GM18861 (cell line): Measurements from ENCODE around the gene MEP1A.
"Not testable (repeated sequence)": the region's sequence is repeated elsewhere in the genome, so short reads cannot be mapped to it uniquely, and the experiment has no call there.

Experiments used
- ATAC-seq: cut with Tn5 transposase; IDR thresholded peaks from one replicate; pipeline ENCODE4 v1.9.1; 2021; ENCODE audit not compliant: unreplicated experiment

The MEP1A gene

DNA sequence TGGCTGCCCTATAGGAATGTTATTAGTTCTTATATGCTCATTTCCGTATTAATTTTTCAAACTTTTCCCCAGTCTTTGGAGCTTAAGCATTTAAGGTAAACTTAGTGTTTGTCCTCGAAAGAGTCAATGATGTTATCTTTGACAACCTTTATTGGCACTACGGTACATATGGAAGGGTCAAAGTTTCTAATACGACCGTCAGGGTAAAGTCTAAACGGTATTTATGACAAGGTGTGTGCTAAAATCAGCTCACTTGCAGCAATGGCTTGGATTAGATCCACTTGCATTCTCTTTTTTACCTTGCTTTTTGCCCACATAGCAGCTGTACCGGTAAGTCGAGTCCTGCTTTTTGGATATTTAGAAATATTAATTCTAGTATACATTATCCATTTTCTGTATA lies at the start of gene MEP1A:
Gene MEP1A, plus strand, starts transcription at position 252 of the 400 bp plus-strand sequence. Its CDS starts 10 bp downstream, at position 262.
- no peak for ATAC-seq

DNA sequence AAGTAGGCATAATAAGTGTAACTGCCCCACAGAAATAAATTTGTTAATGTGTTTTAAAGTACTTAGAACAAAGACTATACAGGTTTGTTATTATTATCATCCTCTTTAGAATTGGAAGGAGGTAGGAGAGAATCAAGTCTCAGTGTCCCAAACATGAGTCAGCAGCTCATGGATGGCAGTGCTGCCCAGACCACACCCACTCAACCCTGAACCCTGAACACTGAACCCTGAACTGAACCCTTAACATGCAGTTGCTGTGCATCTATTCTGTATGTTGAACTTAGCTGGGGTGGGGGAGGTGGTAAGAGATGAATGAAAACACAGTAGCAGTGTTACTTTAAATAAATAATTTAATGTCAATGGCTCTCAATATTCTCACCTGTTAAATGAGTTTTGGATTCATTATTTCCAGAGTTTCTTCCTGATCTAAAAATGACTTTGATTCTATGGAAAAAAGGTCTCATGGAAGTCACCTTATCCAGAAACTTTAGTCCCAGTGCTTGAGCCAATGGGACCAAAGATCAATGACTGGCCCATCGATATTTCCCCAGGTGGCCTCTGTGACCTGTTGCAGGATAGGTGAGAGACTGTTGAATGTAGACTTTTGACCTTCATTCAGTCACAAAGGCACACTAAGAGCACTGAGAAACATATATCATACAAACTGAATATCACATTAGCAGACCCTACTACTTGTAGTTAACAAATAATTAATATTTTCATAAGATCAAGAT lies 49.6 kb upstream of the MEP1A start:
- no peak for ATAC-seq

GRCh38 chr6:46744159-46744725 lies 48.9 kb upstream of the MEP1A start:
- not testable (repeated sequence) for ATAC-seq

GRCh38 chr6:46745973-46746372 lies 47.2 kb upstream of the MEP1A start:
- ATAC-seq, result no peak

DNA sequence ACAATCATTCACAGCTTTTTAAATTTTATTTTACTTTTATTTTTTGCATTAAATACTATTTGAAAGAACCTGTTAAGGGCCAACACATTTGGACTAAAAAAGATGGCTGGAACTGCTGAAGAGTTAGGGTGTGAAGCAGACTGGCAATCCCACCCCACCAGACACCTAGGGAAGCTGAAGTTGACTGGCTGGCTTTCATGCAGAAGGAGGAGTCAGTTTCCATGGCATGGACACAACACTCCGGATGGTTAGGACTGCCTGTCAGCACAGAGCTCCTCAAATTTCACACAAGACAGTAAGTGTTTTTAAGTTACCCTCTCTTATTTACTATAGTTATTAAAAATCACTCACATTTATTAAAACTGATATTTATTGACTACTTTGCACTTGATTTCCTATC lies 46.5 kb upstream of the MEP1A start, which contains the start of gene ANKRD66:
Gene ANKRD66, plus strand, starts transcription at position 238 of the 400 bp plus-strand sequence. CDS start 5,016 bp downstream, outside the sequence.
- ATAC-seq, result no peak

GRCh38 chr6:46748940-46749503 lies 44.2 kb upstream of the MEP1A start:
- no peak for ATAC-seq

DNA sequence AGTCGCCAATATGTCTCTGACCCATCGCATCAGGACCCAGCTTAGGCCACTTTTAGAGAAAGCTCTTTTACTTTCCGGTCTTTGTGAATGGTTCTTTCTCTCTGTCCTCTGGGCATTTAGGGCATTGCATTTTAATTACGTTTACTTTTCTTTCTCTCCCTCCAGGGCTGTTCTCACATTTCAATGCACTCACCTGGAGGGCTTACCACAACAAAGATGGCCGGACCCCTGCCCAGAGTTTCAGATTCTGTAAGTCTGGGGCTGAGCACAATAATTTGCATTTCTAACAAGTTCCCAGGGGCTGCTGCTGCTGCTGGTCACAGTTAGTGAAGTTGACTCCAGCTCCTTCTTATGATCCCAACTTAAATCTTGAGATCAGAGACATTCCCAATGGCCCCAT lies 43.5 kb upstream of the MEP1A start:
- no peak for ATAC-seq

DNA sequence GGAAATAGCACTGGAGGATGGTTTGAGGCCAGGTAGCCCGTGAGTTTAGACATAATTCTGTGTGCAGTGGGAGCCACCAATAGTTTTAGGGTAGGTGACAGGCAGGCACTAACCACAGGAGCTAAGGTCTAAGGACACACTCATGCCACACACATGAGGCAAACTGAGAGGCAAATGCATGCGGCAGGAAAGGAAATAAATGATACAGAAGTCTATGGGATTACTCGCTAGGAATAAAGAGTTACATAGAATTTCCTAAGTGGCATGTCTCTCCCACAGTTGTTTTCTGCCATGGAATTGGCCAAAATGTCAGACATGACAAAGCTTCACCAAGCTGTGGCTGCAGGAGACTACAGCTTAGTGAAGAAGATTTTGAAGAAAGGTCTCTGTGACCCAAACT lies 41.5 kb upstream of the MEP1A start:
- no peak for ATAC-seq

- ATAC-seq, result no peak
Observed at GRCh38 chr6:46755865-46756264, 37.3 kb upstream of the MEP1A start.

DNA sequence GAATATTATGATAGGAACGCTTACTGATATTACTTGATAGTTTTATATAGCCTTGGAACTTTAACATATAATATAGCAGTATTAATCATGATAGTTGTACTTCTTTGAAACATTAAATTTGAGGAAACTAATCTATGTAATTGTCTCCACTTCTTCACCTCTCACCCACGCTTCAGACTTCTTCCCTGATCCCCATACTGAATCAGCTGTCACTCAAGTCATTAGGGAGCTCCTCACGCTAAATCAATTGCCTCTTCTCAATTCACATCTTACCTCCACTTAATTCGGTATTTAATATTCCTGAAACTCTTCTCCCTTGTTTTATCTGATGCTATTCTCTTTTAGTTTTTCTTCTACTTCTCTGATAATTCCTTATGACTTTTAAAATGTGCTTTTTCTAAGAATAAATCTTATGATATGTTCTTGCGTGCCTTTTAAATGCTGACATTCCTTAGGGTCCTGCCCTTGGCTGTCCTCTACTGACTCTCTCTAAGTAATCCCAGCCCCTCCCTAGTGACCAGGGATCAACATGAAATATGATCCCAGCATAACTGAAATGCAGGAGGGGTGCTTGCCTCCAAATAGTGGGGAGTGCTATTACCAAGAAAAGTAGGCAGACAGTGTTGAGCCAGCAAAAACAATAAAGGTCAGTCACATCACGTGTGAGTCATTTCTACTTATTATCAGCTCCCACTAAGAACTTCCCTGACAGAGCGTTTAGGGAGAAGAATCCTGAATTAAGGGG lies 36.5 kb upstream of the MEP1A start:
- ATAC-seq, result no peak

DNA sequence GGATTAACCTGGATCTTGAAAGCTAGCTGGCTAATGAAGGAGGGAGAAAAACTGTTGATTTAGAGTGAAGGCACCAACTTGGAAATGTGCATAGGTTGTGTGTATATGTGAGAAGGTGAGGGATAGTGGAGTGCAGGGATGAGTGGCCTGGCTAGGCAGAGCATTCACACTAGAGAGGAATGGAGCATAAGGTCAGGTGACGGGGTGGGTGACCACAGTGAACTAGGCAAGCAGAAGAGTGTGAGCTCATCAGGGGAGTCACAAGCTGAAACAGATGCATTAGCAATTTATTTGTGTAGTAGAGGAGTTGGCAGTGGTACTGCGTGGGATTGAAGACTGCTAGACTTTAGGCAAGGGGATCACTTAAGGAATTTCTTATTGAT lies 36.0 kb upstream of the MEP1A start:
- no peak for ATAC-seq

DNA sequence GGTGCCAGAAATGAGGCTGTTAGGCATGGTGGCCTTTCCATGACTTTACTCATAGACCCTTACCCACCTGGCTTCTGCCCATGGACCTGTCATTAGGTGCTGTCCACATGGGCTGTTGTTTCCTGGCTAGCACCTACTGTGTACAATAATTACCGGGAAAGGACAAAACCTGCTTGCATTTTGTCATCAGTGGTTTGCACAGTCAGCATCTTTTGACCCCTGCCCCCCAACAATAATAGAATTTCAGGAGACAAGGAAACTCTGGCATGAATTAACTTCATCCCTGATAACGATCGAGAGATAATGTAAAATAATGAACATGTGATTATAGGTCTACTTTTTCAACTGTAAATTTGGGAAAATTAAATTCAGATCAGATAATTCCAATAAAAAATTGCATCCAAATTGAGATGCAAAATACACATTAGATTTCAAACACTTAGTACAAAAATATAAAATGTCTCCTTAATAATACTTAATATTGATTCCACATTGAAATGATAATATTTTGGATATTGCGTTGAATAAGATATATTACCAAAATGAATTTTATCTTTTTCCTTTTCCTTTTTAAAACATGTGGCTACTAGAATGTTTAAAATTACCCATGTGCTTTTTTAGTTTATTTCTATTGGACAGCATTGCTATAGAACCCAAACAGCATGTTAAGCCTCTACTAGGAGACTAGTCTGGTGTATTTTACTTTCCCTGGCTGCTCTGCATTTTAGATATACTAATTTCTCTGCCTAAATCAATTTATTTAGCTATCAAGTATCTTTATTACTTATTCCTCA lies 34.0 kb upstream of the MEP1A start:
- no peak for ATAC-seq

DNA sequence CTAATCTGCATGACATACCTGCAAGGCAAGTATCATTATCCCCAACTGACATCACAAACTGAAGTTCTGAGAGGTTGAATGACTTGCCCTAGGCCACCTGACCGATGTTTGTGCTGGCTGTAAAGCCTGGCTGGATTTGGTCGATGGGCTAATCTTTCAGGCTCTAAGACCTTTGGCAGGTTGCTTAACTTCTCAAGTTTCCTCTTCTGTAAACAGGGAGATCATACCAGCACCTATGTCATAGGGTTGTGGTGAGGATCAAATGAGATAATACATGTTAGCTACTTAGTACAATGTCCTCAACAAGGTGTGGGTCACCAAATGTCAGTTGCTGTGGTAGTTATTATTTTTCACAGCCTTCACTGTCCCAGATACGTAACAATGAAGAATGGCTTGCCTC lies 32.3 kb upstream of the MEP1A start:
- ATAC-seq, result no peak

- no peak for ATAC-seq
Observed at GRCh38 chr6:46763466-46763865, 29.7 kb upstream of the MEP1A start.

- not testable (repeated sequence) for ATAC-seq
Observed at GRCh38 chr6:46764280-46764679, 28.9 kb upstream of the MEP1A start.

- no peak for ATAC-seq
Observed at GRCh38 chr6:46764961-46765360, 28.2 kb upstream of the MEP1A start.

DNA sequence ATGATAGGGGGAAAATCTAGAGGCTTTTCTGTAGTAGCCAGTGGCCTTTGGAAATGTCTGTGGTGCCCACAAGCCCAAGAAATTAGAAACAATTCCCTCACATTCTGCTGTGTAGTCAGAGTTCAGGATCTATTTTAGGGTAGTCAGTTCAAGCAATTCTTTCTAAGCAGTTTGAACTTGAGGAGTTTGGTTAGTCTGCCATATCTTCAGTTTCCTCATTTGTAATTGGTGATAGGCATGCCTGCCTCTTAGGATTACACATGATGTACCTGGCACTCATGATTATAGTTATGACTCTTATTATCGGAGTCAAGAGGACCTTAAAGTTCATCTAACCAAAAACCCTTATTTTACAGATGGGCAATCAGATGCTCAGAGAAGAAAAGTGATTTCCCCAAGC lies 21.2 kb upstream of the MEP1A start:
- ATAC-seq, result no peak

DNA sequence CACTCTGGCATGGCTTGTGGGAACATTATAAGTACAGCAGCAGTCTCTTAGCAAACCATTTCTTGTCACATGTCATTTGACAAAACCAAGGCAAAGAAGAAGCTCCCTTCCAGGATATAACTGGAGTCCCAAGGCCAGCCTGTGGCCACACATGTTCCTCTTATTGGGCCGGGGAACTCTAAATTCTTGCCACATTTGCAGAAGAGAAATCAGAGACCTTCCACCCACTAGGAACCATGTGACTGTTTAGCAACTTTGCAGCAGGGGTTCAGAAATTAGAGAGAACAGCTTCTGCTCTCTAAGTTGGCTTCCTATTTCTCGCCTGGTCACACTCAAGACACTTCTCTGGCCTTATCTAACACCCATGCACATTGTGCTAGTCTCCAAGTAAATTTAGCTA lies 20.4 kb upstream of the MEP1A start:
- no peak for ATAC-seq

DNA sequence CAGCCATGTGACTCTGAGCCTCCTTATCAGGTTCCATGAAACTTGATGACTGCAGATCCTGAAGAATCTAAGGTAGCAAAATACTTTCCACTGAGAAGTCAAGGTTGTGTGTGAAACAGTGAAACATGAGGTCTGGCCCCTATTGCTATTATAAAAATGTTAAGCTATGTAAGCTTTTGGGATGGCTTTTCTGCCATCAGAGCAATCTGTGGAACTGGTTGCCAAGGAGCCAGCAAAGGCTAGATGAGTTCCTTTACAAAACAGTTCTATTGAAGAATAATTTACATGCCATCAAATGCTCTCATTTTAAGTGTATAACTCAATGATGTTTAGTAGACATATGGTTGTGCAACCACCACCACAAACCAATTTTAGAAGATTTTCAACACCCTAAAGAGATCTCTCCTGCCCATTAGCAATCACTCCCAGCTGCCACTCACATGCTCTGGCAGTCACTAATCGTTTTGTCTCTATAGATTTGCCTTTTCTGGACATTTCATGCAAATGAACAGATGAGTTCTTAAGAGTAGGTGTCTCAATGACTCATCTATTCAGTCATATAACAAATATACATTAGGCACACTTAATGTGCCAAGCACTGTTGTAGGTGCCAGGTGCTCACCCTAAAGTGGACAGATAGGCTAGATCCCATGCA lies 19.9 kb upstream of the MEP1A start:
- no peak for ATAC-seq

DNA sequence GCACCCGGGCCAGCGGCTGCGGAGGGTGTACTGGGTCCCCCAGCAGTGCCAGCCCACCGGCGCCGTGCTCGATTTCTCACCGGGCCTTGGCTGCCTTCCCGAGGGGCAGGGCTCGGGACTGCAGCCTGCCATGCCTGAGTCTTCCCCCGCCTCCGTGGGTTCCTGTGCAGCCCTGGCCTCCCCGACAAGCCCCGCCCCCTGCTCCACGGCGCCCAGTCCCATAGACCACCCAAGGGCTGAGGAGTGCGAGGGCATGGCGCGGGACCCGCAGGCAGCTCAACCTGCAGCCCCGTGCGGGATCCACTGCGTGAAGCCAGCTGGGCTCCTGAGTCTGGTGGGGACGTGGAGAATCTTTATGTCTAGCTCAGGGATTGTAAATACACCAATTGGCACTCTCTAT lies 18.5 kb upstream of the MEP1A start:
- ATAC-seq, result not testable (repeated sequence)
